A549 (cell line): Measurements from ENCODE around the gene PRDM5.

Experiments
- CEBPB ChIP-seq, 2 experiments: fragments of >200 bp in 1 of 2; sonication (Bioruptor Twin) in 1 of 2; formaldehyde crosslinking in 1 of 2; IDR thresholded peaks; 2 replicates each; pipeline ENCODE4 v1.6.1; 2012 to 2016
- CHD2 ChIP-seq: fragments of 150-350 bp; IDR thresholded peaks from 2 replicates; pipeline ENCODE4 v1.6.1; 2014; ENCODE audit warnings: low read length; ENCODE audit not compliant: partially characterized antibody
- EP300 ChIP-seq, 2 experiments: fragments of >200 bp; sonication (Bioruptor Twin); formaldehyde crosslinking; IDR thresholded peaks; 2 replicates in 1 of 2; 3 replicates in 1 of 2; pipeline ENCODE4 v1.6.1; 2016 to 2017
- ESRRA ChIP-seq: fragments of 150-350 bp; IDR thresholded peaks from 2 replicates; pipeline ENCODE4 v1.6.1; 2014; ENCODE audit warnings: mild to moderate bottlenecking, low read length, borderline replicate concordance
- MAFK ChIP-seq: fragments of 450-650 bp; IDR thresholded peaks from 2 replicates; pipeline ENCODE4 v1.6.1; 2014; ENCODE audit not compliant: partially characterized antibody
- MAZ ChIP-seq: fragments of 150-350 bp; IDR thresholded peaks from 2 replicates; pipeline ENCODE4 v1.6.1; 2014; ENCODE audit warnings: antibody characterized with exemption, low read depth, low read length, borderline replicate concordance
- PHF8 ChIP-seq: fragments of 200-600 bp; sonication (generic); IDR thresholded peaks from 2 replicates; pipeline ENCODE4 v1.6.1; 2016; ENCODE audit warnings: low read depth, mild to moderate bottlenecking, antibody characterized with exemption, moderate library complexity, borderline replicate concordance
- POLR2A ChIP-seq: IDR thresholded peaks from 2 replicates; pipeline ENCODE4 v1.6.1; 2012; ENCODE audit warnings: mild to moderate bottlenecking, low read length
- REST ChIP-seq: fragments of 200-600 bp; sonication (generic); IDR thresholded peaks from 2 replicates; pipeline ENCODE4 v1.6.1; 2016; ENCODE audit warnings: antibody characterized with exemption, mild to moderate bottlenecking, moderate library complexity
- ZC3H11A ChIP-seq: fragments of 450-650 bp; IDR thresholded peaks from 2 replicates; pipeline ENCODE4 v1.6.1; 2014; ENCODE audit warnings: antibody characterized with exemption, mild to moderate bottlenecking
- ZNF302 ChIP-seq: fragments of 250-450 bp; sonication (Bioruptor Pico); IDR thresholded peaks from 2 replicates; pipeline ENCODE4 v1.9.0; 2021; ENCODE audit warnings: inconsistent platforms, mild to moderate bottlenecking, moderate library complexity
- TF ChIP-seq, protein P1 (sequence below): fragments of >200 bp; sonication (Bioruptor Twin); formaldehyde crosslinking; IDR thresholded peaks from 3 replicates; pipeline ENCODE4 v1.5.1; 2016
- TF ChIP-seq, protein P2 (sequence below): IDR thresholded peaks from 2 replicates; pipeline ENCODE4 v1.6.1; 2012
- TF ChIP-seq, protein P3 (sequence below): fragments of 150-350 bp; IDR thresholded peaks from 2 replicates; pipeline ENCODE4 v1.6.1; 2014; ENCODE audit warnings: low read depth, mild to moderate bottlenecking, low read length

GRCh38 chr4:120837656-120838055, 84.9 kb downstream of the PRDM5 start:
- TF ChIP-seq ZC3H11A (no peak), MAZ (no peak), POLR2A (no peak), CEBPB (IDR thresholded peaks at IDR 0.05) (no peak), MAFK (no peak), ESRRA (no peak), REST (no peak), ZNF302 (CRISPR knock-in tag) (no peak), EP300 (IDR thresholded peaks at IDR 0.05) (no peak), PHF8 (no peak), CHD2 (no peak)
- TF ChIP-seq, protein P1, sequence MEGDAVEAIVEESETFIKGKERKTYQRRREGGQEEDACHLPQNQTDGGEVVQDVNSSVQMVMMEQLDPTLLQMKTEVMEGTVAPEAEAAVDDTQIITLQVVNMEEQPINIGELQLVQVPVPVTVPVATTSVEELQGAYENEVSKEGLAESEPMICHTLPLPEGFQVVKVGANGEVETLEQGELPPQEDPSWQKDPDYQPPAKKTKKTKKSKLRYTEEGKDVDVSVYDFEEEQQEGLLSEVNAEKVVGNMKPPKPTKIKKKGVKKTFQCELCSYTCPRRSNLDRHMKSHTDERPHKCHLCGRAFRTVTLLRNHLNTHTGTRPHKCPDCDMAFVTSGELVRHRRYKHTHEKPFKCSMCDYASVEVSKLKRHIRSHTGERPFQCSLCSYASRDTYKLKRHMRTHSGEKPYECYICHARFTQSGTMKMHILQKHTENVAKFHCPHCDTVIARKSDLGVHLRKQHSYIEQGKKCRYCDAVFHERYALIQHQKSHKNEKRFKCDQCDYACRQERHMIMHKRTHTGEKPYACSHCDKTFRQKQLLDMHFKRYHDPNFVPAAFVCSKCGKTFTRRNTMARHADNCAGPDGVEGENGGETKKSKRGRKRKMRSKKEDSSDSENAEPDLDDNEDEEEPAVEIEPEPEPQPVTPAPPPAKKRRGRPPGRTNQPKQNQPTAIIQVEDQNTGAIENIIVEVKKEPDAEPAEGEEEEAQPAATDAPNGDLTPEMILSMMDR = no peak
- TF ChIP-seq, protein P2, sequence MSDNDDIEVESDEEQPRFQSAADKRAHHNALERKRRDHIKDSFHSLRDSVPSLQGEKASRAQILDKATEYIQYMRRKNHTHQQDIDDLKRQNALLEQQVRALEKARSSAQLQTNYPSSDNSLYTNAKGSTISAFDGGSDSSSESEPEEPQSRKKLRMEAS = no peak
- TF ChIP-seq, protein P3, sequence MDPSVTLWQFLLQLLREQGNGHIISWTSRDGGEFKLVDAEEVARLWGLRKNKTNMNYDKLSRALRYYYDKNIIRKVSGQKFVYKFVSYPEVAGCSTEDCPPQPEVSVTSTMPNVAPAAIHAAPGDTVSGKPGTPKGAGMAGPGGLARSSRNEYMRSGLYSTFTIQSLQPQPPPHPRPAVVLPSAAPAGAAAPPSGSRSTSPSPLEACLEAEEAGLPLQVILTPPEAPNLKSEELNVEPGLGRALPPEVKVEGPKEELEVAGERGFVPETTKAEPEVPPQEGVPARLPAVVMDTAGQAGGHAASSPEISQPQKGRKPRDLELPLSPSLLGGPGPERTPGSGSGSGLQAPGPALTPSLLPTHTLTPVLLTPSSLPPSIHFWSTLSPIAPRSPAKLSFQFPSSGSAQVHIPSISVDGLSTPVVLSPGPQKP = no peak
